Measurements from ENCODE around the gene JMJD6. TPM values are rescaled to one million over a fixed set of nuclear protein-coding genes. Genes with fewer than 3 reads are reported as not detected.

JMJD6 gene
- total RNA-seq, 1 experiment from 2014 or later, result 28.9 TPM

DNA sequence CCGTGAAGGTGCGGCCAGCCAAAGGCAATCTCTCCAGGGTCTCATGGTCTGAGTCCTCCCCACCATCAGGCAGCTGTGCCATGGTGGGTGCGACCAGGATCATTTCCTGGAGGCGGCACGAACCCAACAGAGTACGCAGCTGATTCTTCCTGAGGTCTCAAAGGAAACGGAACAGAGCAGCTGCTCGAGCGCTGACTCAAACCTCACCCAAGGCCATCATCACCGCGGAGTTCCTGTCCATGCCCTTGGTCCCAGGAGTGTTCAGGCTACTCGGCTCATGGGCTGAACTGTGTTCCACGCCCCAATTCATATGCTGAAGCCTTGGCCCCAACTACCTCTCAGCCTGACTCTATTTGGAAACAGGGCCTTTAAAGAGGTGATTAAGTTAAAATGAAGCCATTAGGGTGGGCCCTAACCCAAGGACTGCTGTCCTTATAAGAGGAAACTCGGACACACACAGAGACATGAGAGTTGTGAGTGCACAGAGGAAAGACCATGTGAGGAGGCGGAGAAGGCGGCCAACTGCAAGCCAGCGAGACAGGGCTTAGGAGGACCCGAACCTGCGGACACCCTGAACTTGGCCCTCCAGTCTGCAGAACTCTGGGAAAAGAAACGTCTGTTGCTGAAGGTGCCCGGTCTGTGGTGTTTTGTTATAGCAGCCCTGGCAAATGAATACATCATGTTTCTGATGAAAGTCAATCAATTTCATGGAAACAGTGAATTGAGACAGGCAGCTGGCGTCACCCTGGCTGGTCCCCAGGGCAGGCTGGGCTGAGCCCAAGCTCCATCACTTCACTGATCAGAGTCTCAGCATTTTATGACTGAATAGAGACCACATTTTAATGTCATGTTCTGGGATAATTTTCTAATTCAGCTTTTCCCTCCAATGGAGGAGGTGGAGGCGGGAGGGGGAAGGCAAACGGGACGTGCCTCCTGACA lies 29.4 kb downstream of the JMJD6 start:
- peak overlapping the region in 1 of 2 experiments; percentile 42; a peak in 2 of 5 replicates for H3K4me3 Mint-ChIP-seq

More for the DNA sequence above, 29.4 kb downstream of the JMJD6 start:
- Histone ChIP-seq H3K79me1 (ENCODE audit: insufficient read depth, low read depth, low read length, poor library complexity, severe bottlenecking) (no peaks in the 10 kb centered on the region), H2AK5ac (ENCODE audit: insufficient read length, low read length) (no peak overlapping the region), H3K18ac (ENCODE audit: insufficient read length, low read depth, low read length) (peak overlapping the region; percentile 46), H3K9me3 (ENCODE audit: control insufficient read depth, low read depth, low read length) (no peaks in the 10 kb centered on the region), H3K27ac (ENCODE audit: insufficient read length, low read depth, low read length) (no peak overlapping the region), H3K23ac (ENCODE audit: insufficient read length, low read depth, low read length) (no peak overlapping the region), H4K8ac (replicated peaks; ENCODE audit: insufficient read length, low read depth, low read length) (no peak overlapping the region), H2AFZ (ENCODE audit: low read length) (no peak overlapping the region), H3K79me2 (ENCODE audit: insufficient read depth, low read length) (no peaks in the 10 kb centered on the region), H3K14ac (ENCODE audit: insufficient read depth, low read length) (peak overlapping the region; percentile 29; the same call in 1 of the 2 replicates), H4K91ac (ENCODE audit: insufficient read length, low read depth, low read length) (no peak overlapping the region), H2BK5ac (ENCODE audit: insufficient read length, low read length) (no peak overlapping the region), H3K4me2 (ENCODE audit: insufficient read depth, insufficient read length, low read length) (no peak overlapping the region), H2BK12ac (ENCODE audit: insufficient read length, low read depth, low read length) (no peak overlapping the region), H2BK20ac (ENCODE audit: low read depth, low read length, poor library complexity, severe bottlenecking) (no peak overlapping the region), H3K4me1 (ENCODE audit: insufficient read depth, low read length) (peaks cover 5% of the 10 kb centered on the region; the same call in 1 of the 2 replicates), H3K23me2 (ENCODE audit: insufficient read length, low read depth, low read length, poor library complexity, severe bottlenecking) (peaks cover 3% of the 10 kb centered on the region), H2BK15ac (ENCODE audit: low read depth, low read length) (no peak overlapping the region), H3K27me3 (ENCODE audit: insufficient read depth, low read length) (no peaks in the 10 kb centered on the region), H3K9ac (ENCODE audit: extremely low read depth, insufficient read length, low read length) (no peak overlapping the region), H3K4ac (ENCODE audit: low read depth, low read length) (no peak overlapping the region), H4K5ac (ENCODE audit: insufficient read length, low read depth, low read length) (no peak overlapping the region), H3K56ac (ENCODE audit: insufficient read length, low read depth, low read length) (no peak overlapping the region), H3T11ph (ENCODE audit: low read length) (no peak overlapping the region), H4K20me1 (ENCODE audit: control insufficient read depth, insufficient read depth, insufficient read length) (no peaks in the 10 kb centered on the region), H2BK120ac (ENCODE audit: low read depth, low read length, poor library complexity, severe bottlenecking) (no peak overlapping the region)
- Mint-ChIP-seq H3K27me3 (ENCODE audit: low read depth) (peaks cover 2% of the 10 kb centered on the region), H3K27ac (peak overlapping the region in 2 of 3 experiments; percentile 25 to 90; a peak in 2 of 7 replicates), H3K9me3 (no peaks in the 10 kb centered on the region), H3K4me1 (peaks cover 32 to 56% of the 10 kb centered on the region in 2 experiments), H3K36me3 (ENCODE audit: insufficient read depth in 1 of 3, low read depth in 3 of 3) (no peaks in the 10 kb centered on the region)
- DNase-seq, result no peak
- no CpG with 5 or more reads among the region's 25 CpGs for WGBS (ENCODE audit: extremely low coverage, insufficient read length, low lambda C conversion rate)
- TF ChIP-seq, protein P1, sequence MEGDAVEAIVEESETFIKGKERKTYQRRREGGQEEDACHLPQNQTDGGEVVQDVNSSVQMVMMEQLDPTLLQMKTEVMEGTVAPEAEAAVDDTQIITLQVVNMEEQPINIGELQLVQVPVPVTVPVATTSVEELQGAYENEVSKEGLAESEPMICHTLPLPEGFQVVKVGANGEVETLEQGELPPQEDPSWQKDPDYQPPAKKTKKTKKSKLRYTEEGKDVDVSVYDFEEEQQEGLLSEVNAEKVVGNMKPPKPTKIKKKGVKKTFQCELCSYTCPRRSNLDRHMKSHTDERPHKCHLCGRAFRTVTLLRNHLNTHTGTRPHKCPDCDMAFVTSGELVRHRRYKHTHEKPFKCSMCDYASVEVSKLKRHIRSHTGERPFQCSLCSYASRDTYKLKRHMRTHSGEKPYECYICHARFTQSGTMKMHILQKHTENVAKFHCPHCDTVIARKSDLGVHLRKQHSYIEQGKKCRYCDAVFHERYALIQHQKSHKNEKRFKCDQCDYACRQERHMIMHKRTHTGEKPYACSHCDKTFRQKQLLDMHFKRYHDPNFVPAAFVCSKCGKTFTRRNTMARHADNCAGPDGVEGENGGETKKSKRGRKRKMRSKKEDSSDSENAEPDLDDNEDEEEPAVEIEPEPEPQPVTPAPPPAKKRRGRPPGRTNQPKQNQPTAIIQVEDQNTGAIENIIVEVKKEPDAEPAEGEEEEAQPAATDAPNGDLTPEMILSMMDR (conservative IDR thresholded peaks at IDR 0.05), result no peak

Data from H9 (cell line).